MCF 10A (cell line): ENCODE data around the gene CCDC63. TPM values are rescaled to one million over a fixed set of nuclear protein-coding genes. Genes with fewer than 3 reads are reported as not detected.

Experiments used
- BruUV-seq: library from RNA; stranded (reverse); fragments of 400-500 nt; replicated peaks from 2 replicates; lab custom pipeline; 2021; lab: Mats Ljungman, UMichigan
- CTCF ChIA-PET: fragments of 300-600 bp; sonication (Branson Sonifier 250); formaldehyde crosslinking; extraction: SDS; loops from one replicate; lab custom pipeline; 2021; ENCODE audit warnings: antibody characterized with exemption, inconsistent platforms; lab: Yijun Ruan, JAX
- POLR2A ChIA-PET: fragments of 300-600, 350-650 bp; sonication (Branson Sonifier 250); formaldehyde crosslinking; extraction: SDS; loops from one replicate; lab custom pipeline; 2020; ENCODE audit warnings: antibody characterized with exemption, inconsistent platforms; lab: Yijun Ruan, JAX
- DNase-seq: peaks from one replicate; pipeline ENCODE4 v3.0.0-alpha.2; 2018; ENCODE audit not compliant: unreplicated experiment
- H3K27ac Mint-ChIP-seq: one replicate; pipeline ENCODE4 v1.8.0; 2022; ENCODE audit warnings: mild to moderate bottlenecking, low read depth, mixed read lengths; ENCODE audit not compliant: unreplicated experiment
- H3K27me3 Mint-ChIP-seq: one replicate; pipeline ENCODE4 v1.8.0; 2022; ENCODE audit warnings: mixed read lengths; ENCODE audit not compliant: insufficient read depth, unreplicated experiment
- H3K36me3 Mint-ChIP-seq: one replicate; pipeline ENCODE4 v1.8.0; 2022; ENCODE audit warnings: mild to moderate bottlenecking, moderate library complexity, mixed read lengths; ENCODE audit not compliant: insufficient read depth, unreplicated experiment
- H3K4me1 Mint-ChIP-seq: one replicate; pipeline ENCODE4 v1.8.0; 2022; ENCODE audit warnings: mixed read lengths; ENCODE audit not compliant: insufficient read depth, unreplicated experiment
- H3K4me3 Mint-ChIP-seq: one replicate; pipeline ENCODE4 v1.8.0; 2022; ENCODE audit warnings: mild to moderate bottlenecking, moderate library complexity, mixed read lengths; ENCODE audit not compliant: unreplicated experiment
- H3K9me3 Mint-ChIP-seq: one replicate; pipeline ENCODE4 v1.8.0; 2022; ENCODE audit warnings: mixed read lengths; ENCODE audit not compliant: unreplicated experiment
- CTCF ChIP-seq: fragments of 200-600 bp; IDR thresholded peaks from one replicate; pipeline ENCODE4 v1.8.0; 2022; ENCODE audit warnings: antibody characterized with exemption, mild to moderate bottlenecking; ENCODE audit not compliant: unreplicated experiment
- intact Hi-C: fragments of 100-400 bp; cut with micrococcal nuclease; formaldehyde crosslinking; loops from 2 replicates; pipeline ENCODE4 v1.14.1; 2022
- total RNA-seq: library from RNA; stranded (reverse); gene quantifications from 2 replicates; pipeline ENCODE4 v1.2.3, GENCODE V29; 2022

Gene CCDC63
- total RNA-seq, 1 experiment from 2014 or later: not detected

- ChIA-PET POLR2A (interaction anchor here (0.7 to 1.6 kb wide), 2 partner anchors 58 to 415 kb away, joined by 3 to 5 read pairs; partner anchors contain the start of genes FAM216A and GPN3), CTCF (interaction anchor here (0.6 to 3.4 kb wide), 5 partner anchors 11 to 416 kb away, joined by 3 to 21 read pairs (median 3); no protein-coding TSS in a partner anchor)
- TF ChIP-seq CTCF: no peak
- intact Hi-C loops: no loop called here
- BruUV-seq: no TSS peak
- Mint-ChIP-seq H3K9me3 (peaks cover 8% of the 10 kb centered on the region), H3K4me1 (peaks cover 7% of the 10 kb centered on the region), H3K27me3 (peaks cover under 1% of the 10 kb centered on the region), H3K36me3 (peaks cover 6% of the 10 kb centered on the region), H3K4me3 (no peak overlapping the region), H3K27ac (no peak overlapping the region)
- no peak for DNase-seq
These were observed 36.5 kb downstream of the CCDC63 start for GRCh38 chr12:110883251-110883650.

DNA sequence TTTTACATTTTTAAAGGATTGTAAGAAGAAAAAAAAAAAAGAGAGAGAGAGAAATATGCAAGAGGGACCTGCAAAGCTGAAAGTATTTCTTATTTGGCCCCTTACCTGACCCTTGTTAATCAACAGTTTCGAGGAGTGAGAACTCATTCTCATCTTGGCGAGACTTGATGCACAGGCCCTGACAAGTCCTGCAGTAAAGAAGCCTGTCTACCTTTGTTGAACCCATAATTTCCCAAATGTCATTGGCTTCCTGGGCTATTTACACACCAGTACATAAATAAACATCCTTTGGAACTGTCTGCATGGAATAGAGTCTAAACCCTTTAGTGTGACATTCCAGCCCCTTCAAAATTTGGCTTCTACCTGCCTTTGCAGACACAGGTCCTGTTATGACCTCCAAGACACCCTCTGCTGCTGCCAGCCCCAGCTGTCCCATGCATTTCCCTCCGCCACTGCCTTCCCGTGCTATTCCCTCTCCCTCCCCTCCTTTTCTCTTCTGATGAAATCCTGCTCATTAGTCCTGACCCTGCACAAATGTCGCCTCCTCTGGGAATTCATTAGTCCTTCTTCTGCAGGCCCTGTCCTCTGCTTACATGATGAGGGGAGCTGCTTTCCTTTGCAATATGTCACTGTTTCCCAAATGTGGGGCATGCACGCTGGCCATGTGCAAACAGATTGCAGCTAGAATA is 38.5 kb downstream of the CCDC63 start:
- POLR2A ChIA-PET: interaction anchor here (0.6 kb wide), 1 partner anchor 308 kb away, joined by 3 read pairs; no protein-coding TSS in a partner anchor
- no peak overlapping the region for H3K27ac Mint-ChIP-seq
- peaks cover 7% of the 10 kb centered on the region for H3K9me3 Mint-ChIP-seq
- no peak for DNase-seq
- intact Hi-C loops: loop anchor here (5.0 kb wide), 2 partner anchors 143 to 188 kb away; partner anchors contain the start of gene PPP1CC
- TF ChIP-seq CTCF: no peak
- BruUV-seq: no TSS peak
- H3K4me3 Mint-ChIP-seq: no peak overlapping the region
- peaks cover 6% of the 10 kb centered on the region for H3K36me3 Mint-ChIP-seq
- peaks cover 17% of the 10 kb centered on the region for H3K27me3 Mint-ChIP-seq
- CTCF ChIA-PET: interaction anchor here (0.6 to 3.4 kb wide), 5 partner anchors 9 to 478 kb away, joined by 3 to 21 read pairs (median 5); no protein-coding TSS in a partner anchor
- no peaks in the 10 kb centered on the region for H3K4me1 Mint-ChIP-seq

DNA sequence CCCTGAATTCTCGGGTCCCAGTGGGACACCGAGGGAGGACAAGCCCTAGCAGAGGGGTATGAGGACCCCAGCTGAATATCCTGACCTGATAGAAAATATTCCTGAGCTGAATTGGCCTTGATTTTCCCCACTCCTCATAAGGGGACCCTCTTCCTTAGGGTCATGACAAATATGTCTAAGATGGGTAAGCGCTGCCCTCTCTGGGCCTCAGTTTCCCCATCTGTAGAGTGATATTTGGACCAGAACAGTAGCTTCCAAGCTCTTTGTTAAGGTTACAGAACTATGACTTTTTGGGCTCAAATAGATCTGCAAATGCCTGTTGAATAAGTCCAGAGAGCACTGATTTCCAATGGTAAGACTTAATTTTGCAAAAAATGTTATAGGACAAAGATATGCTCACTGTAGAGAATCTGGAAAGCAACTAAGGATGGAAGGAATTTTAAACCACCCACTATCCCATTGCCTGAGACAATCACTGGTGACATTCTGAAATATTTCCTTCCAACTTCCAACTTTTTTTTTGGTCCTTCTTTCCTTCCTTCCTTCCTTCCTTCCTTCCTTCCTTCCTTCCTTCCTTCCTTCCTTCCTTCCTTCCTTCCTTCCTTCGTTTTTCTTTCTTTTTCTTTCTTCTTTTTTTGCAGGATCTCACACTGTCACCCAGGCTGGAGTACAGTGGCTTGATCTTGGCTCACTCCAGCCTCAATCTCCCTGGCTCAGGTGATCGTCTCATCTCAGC is 41.6 kb downstream of the CCDC63 start:
- Mint-ChIP-seq H3K27me3 (peaks cover 17% of the 10 kb centered on the region), H3K4me1 (peaks cover 9% of the 10 kb centered on the region), H3K9me3 (no peaks in the 10 kb centered on the region), H3K36me3 (peaks cover 6% of the 10 kb centered on the region), H3K4me3 (peak overlapping the region; percentile 86), H3K27ac (peak overlapping the region; percentile 35)
- intact Hi-C loops: loop anchor here (1.0 to 5.0 kb wide), 5 partner anchors 62 to 376 kb away; partner anchors contain the start of gene PPP1CC
- no TSS peak for BruUV-seq
- no peak for TF ChIP-seq CTCF
- DNase-seq: no peak
- ChIA-PET CTCF (interaction anchor here (0.6 to 2.1 kb wide), 30 partner anchors 9 to 921 kb away, joined by 3 to 16 read pairs (median 3); no protein-coding TSS in a partner anchor), POLR2A (interaction anchor here (0.6 to 1.5 kb wide), 8 partner anchors 143 to 439 kb away, joined by 3 to 6 read pairs (median 4); partner anchors contain the start of genes ARPC3, PPP1CC and TCTN1)
